Right renal cortex interstitium (tissue), 3 donors: ENCODE results near the gene CSNK1D. TPM values are rescaled to one million over a fixed set of nuclear protein-coding genes. Genes with fewer than 3 reads are reported as not detected.

Source experiments
- DNase-seq, 3 donors: peaks; one replicate each; pipeline ENCODE4 v3.0.0-alpha.2; 2013; ENCODE audit warnings: low read depth in 3 of 3, low spot score in 2 of 3
- polyA plus RNA-seq, 3 donors: library from polyadenylated mRNA; unstranded; fragments of 120-200 nt; gene quantifications; one replicate each; pipeline ENCODE4 v1.2.1, GENCODE V29; 2013; ENCODE audit not compliant: insufficient read length in 3 of 3

The CSNK1D gene
- polyA plus RNA-seq, 3 donors: 108 to 115 (median 112) TPM

GRCh38 chr17:82241183-82241925 lies 32.1 kb downstream of the CSNK1D start:
- no peak for DNase-seq

GRCh38 chr17:82240506-82241182 lies 32.9 kb downstream of the CSNK1D start:
- DNase-seq: no peak

GRCh38 chr17:82239926-82240505 lies 33.5 kb downstream of the CSNK1D start:
- no peak for DNase-seq

- DNase-seq: no peak
These were observed 34.0 kb downstream of the CSNK1D start for GRCh38 chr17:82239401-82239925.

GRCh38 chr17:82238472-82239201 lies 34.9 kb downstream of the CSNK1D start:
- DNase-seq: no peak

- no peak for DNase-seq
These were observed 35.6 kb downstream of the CSNK1D start for GRCh38 chr17:82237746-82238471.

- no peak for DNase-seq
These were observed 36.3 kb downstream of the CSNK1D start for GRCh38 chr17:82237083-82237745.

GRCh38 chr17:82236142-82236971 lies 37.1 kb downstream of the CSNK1D start:
- no peak for DNase-seq

- DNase-seq: no peak
These were observed 37.7 kb downstream of the CSNK1D start for GRCh38 chr17:82235775-82236141.

- DNase-seq: no peak
These were observed 38.3 kb downstream of the CSNK1D start for GRCh38 chr17:82235056-82235774.

- DNase-seq: no peak
These were observed 39.1 kb downstream of the CSNK1D start for GRCh38 chr17:82234211-82235055.

- no peak for DNase-seq
These were observed 40.4 kb downstream of the CSNK1D start for GRCh38 chr17:82232876-82233785.

- DNase-seq: no peak
These were observed 41.1 kb downstream of the CSNK1D start for GRCh38 chr17:82232322-82232820.

- DNase-seq: no peak
These were observed 41.8 kb downstream of the CSNK1D start for GRCh38 chr17:82231562-82232321.

GRCh38 chr17:82231312-82231561 lies 42.3 kb downstream of the CSNK1D start:
- DNase-seq: no peak
